GM19395 (cell line): ENCODE measurements around the gene SPATA20.

Experiments
- ATAC-seq: cut with Tn5 transposase; IDR thresholded peaks from one replicate; pipeline ENCODE4 v1.9.1; 2021; ENCODE audit warnings: mild to moderate bottlenecking, moderate library complexity; ENCODE audit not compliant: unreplicated experiment

Gene SPATA20

GRCh38 chr17:50594128-50594823, 47.3 kb downstream of the SPATA20 start:
- ATAC-seq = no peak

DNA sequence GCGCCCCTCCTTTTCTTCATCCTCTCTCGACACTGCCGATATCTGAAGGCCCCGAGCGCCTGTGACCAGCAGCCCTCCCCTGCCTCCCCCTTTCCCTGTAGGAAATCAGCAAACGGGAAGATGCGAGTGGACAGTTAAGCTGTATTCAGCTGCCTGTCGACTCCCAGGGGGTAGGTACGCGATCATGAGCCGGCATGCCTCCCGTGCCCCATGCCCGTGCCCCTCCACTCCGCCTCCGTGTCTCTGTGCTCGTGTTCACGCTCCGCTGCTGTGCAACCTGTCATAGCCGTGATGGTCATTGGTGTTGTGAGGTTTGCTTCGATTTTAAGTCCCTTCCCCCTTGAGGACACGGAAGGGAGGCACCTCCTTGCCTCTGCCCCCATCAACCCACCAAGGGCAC, 47.9 kb downstream of the SPATA20 start:
- no peak for ATAC-seq

- ATAC-seq = no peak
These were observed 49.4 kb downstream of the SPATA20 start for GRCh38 chr17:50596191-50597037.

GRCh38 chr17:50598487-50598886, 51.5 kb downstream of the SPATA20 start:
- ATAC-seq = no peak

DNA sequence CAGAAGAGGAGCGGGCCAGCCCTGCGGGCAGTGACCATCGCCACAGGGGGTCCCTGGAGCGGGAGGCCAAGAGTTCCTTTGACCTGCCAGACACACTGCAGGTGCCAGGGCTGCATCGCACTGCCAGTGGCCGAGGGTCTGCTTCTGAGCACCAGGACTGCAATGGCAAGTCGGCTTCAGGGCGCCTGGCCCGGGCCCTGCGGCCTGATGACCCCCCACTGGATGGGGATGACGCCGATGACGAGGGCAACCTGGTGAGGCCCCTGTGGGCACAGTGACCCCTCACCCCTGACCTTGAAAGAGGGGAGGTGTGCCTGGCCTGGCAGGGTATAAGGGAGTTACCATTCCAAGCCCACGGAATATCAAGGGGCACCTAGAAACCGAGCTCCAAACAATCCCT, 52.6 kb downstream of the SPATA20 start:
- no peak for ATAC-seq

GRCh38 chr17:50601823-50602375, 54.9 kb downstream of the SPATA20 start:
- ATAC-seq = no peak

- no peak for ATAC-seq
These were observed 55.9 kb downstream of the SPATA20 start for GRCh38 chr17:50602836-50603235.

DNA sequence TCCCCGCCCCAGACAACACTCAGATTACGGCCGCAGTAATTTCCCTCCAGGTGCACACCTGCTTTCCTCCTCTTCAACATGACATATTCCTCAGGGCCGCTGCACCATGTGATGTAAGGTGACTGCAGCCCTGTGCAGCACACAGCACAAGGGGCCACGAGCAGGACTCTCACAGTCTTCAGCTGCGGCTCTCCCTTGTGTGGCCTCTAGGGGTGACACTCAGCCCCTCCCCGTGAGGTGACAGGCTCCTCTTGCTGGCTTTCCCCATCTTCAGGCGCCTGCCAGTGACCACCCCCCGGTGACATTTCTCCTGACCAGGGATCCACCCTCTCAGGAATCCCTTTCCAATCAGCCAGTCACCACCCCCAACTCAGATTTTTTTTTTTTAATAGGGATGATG, 56.4 kb downstream of the SPATA20 start:
- no peak for ATAC-seq

GRCh38 chr17:50604513-50604912, 57.5 kb downstream of the SPATA20 start:
- no peak for ATAC-seq

DNA sequence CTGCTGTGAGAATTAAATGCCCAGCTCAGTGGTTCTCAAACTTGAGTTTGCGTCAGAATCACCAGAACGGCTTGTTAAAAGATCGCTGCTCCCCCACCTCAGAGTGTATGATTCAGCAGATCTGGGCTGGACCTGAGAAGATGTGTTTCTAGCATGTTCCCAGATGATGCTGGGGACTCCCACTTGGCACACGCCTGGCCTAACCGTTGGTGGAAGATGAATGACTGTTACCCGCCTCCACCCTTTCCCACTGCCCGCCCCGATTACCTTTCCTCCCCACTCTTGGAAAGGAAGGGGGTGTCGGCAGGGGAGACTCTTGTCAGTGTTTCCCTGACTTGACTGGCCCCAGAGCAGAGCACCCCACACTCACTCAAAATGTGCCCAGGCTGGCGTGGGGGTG, 58.5 kb downstream of the SPATA20 start:
- ATAC-seq = no peak
